COLO829 (cell line): Measurements from ENCODE around the gene WRNIP1.
A peak's percentile ranks its signal among the peaks of the same experiment; 100 is the strongest.
"Not testable (repeated sequence)": the region's sequence is repeated elsewhere in the genome, so short reads cannot be mapped to it uniquely, and the experiment has no call there.

Source experiments
- DNase-seq: peaks from one replicate; pipeline ENCODE4 v3.0.0; 2012; ENCODE audit warnings: low spot score

The WRNIP1 gene

DNA sequence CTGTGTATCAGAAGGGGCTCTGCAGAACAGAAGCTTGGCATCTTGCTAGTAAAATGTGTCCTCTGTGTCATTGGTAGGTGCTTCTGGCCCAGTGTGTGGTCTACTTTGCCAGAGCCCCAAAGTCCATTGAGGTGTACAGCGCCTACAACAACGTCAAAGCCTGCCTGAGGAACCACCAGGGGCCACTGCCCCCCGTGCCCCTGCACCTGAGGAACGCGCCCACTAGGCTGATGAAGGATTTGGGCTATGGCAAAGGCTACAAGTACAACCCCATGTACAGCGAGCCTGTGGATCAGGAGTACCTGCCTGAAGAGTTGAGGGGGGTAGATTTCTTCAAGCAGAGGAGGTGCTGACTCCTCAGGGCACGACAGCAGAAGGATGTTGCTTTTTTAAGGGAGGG, 19.7 kb downstream of the WRNIP1 start:
- DNase-seq: no peak

DNA sequence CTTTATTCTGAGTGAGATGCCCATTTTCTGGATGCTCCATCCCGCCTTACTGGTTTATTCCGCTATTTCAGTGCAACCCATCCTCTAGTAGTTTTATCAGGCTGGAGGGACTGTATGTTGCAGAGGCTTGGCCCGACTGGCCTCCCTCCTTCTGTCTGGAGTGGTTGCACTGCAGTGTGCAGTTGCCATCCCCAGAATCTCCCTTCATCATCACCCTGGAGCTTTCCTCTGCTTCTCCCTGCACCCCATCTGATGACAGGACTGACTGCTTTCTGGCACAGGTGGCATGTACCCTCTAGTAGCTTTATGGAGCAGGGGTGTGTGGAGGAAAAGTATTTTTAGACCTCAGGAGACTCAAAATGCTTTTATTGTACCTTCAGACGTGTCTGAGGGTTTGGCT, 21.1 kb downstream of the WRNIP1 start:
- DNase-seq: no peak

- DNase-seq: peak; percentile 87
Measured at GRCh38 chr6:2790588-2791449, 25.6 kb downstream of the WRNIP1 start.

DNA sequence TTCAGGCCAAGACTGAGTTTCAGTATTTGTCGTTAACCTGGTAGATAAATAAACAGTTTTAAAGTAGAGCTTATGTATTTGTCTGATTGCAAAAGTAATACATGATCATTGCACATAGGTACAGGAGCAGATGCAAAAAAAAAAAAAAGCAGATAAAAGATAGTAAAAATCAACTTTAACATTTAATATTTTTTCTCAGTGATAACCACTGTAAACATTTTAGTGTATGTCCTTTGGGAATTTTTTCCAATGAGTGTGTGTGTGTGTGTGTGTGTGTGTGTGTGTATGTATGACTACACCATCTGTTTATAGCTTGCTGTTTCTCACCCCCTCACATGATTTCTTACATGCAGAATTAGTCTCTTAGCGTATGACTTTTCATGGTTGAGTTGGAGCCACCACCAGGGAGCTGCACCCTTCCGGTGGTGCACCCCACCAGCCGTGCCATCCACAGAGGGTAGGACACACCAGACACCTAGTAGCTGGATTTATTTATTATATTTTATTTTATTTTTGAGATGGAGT, 26.3 kb downstream of the WRNIP1 start:
- no peak for DNase-seq

DNA sequence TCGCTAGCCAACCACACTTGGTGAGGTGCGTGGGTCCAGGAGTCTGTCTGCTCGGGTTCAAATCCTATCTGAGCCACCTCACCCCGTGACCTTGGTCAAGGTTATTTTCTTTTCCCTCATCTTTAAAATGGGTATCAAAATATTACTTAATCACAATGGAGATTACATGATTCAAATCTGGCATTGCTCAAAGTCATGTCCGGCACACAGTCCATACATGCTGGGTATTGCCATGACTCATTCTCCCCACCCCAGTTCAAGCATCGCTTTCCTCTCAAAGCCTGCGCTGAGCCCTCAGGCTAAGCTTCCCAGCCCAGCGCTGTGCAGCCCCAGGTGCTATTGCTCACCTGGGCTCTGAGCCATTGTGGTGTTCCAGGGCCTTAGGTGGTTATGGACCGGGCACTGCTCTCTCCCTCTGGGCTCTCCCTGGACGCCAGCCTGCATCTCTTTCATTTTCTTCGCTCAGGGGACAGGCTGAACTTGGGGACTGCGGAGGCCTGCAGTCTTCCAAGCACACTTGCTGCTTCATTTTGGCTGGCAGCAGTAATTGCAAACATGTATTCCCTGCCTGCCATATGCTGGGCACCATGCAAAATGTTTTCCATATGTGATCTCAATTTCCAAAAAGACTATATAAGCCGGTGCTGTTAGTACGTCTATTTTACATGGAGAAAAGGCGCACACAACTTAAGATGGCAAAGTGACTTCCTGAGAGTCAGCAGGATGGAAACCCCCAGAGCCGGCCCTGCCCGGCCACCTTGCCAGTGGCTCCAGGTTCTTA, 27.3 kb downstream of the WRNIP1 start:
- no peak for DNase-seq

DNA sequence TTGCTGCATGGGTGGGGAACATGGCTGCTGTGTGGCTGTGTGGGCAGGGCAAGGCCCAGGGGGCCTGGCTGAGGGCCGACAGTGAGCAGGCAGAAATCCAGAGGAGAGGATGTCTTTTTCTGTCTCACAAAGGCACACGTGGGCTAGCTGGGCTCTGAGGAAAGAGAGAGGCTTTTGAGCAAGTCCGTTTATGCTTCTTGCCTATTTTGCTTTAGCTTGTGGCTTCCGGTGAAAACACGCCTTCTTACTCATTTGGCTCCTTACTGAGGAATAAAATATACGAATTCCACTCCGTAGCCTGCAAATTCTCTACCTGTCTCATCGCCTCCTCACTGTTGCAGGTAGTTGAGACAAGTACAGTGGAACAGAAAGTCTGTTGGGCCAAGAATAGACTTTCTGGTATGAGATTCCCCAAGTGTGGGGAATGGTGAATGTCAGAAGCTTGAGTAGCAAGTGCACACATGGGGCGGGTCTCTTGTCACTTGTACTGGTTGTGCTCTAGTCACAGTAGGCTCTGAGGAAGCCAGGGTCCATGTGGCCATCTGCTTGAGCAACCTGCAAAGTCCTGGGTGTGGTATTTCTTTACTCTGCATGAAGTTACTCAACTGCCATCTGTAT, 28.4 kb downstream of the WRNIP1 start:
- DNase-seq: no peak

GRCh38 chr6:2794171-2794730, 29.1 kb downstream of the WRNIP1 start:
- no peak for DNase-seq

GRCh38 chr6:2795162-2795561, 30.0 kb downstream of the WRNIP1 start:
- DNase-seq: no peak

GRCh38 chr6:2795956-2796355, 30.8 kb downstream of the WRNIP1 start:
- no peak for DNase-seq

- no peak for DNase-seq
Measured at GRCh38 chr6:2796861-2797260, 31.7 kb downstream of the WRNIP1 start.

GRCh38 chr6:2797564-2798031, 32.4 kb downstream of the WRNIP1 start:
- DNase-seq: no peak

DNA sequence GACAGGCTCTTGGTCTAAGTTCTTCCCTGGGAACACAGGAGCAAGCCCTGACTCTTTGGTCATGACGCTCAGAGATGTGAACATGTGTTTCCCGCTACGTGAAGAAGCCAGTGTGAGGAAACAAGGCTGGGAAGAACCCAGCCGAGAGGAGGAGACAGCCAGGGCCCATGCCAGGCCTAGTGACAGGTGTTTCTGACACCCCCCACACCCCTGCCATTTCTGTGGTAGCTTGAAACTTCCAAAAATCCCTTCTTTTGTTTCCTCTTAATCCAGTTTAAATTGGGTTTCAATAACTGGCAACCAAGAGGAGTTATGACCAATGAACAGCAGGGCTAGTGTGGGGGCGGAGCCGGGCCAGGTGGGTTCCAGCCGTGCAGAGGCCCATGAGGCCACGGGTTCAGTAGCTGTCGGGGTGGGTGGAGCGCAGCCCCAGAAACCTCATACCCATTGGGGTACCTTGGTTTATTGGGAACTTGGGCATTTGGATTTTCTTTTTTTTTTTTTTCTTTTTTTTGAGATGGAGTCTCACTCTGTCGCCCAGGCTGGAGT, 33.5 kb downstream of the WRNIP1 start:
- no peak for DNase-seq

- DNase-seq: no peak
Measured at GRCh38 chr6:2799936-2800527, 34.8 kb downstream of the WRNIP1 start.

DNA sequence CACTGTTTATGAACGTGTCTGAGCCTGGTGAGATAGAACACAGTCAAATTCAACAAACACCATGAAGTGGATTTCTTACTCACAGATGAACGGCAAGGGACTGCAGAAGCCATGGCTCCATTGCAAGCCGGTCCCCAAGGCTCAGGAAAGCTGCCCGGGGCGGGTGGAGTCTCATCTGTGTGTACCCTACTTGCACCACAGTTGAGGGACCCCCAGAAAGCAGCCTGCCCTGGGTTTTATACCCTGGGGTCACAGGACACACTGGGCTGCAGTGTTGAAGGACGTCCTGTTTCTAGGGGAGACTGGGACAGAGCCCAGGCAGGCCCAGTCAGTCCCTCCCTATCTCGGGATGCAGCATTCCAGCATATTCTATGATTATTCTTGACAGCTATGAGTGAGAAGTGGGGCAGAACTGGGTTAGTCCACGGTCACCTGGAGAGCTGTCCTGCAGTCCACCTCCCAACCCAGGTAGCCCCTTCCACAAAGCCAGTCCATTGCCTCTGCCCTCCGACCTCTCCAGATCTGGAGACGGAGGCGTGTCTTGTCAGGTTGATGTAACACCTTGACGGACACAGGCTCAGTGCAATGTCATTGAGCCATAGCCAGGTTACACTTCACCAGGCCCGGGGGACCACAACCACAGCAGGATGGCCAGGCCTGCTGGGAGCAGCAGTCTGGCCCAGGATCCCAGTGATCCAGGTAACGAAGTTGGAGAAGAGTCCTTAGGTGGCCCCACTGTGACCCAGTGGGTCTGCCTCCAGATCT, 35.5 kb downstream of the WRNIP1 start:
- no peak for DNase-seq

DNA sequence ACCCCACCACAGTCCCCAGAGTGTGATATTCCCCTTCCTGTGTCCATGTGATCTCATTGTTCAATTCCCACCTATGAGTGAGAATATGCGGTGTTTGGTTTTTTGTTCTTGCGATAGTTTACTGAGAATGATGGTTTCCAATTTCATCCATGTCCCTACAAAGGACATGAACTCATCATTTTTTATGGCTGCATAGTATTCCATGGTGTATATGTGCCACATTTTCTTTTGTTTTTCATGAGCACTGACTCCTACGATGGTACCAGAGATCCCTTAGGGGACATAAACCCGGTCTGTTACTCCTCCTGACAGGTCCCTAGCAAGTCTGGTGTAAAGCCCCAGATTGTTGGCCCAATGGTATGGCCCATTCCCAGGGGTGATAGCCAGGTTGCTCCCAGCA, 36.5 kb downstream of the WRNIP1 start:
- DNase-seq: not testable (repeated sequence)

GRCh38 chr6:2802521-2803060, 37.4 kb downstream of the WRNIP1 start:
- DNase-seq: no peak

DNA sequence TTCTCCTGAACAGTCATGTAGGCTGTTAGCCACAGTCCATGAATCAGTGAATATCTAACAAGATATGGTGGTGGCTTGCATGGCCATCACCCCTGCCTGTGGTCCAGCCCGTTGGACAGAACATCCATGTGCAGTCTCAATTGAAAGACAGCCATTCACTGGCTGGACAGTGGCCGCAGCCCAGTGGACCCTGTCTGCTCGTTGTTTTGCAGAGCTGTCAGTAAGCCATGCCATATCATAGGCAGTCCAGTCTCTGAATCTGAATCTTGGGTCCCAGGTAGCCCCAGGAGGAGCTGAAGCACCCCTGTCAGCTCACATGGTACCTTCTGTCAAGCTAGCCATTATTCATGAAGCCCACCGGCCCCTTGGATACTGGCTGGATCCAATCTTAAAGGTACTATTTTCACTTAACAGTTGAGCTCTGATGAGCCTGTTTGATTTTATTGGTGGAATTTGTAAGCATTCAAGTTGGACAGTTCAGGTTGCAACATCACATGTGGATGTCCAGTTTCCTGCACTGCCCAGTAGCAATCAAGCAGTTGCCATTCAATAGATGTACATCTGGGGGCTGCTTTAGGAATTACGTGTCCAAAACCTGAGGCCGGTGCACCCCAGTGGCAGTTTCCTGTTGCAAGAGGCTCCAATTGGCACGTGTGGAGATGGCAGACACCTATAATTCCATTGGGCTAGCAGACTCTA, 38.7 kb downstream of the WRNIP1 start:
- DNase-seq: no peak

GRCh38 chr6:2804516-2804915, 39.3 kb downstream of the WRNIP1 start:
- DNase-seq: no peak

- DNase-seq: no peak
Measured at GRCh38 chr6:2805031-2805430, 39.8 kb downstream of the WRNIP1 start.

GRCh38 chr6:2806644-2807043, 41.5 kb downstream of the WRNIP1 start:
- no peak for DNase-seq
